HEK293T (cell line): ENCODE results near the gene LPIN1.

Experiments
- CTCF ChIA-PET: fragments of 350-600 bp; formaldehyde crosslinking; extraction: SDS; loops from one replicate; lab custom pipeline; 2021; ENCODE audit warnings: antibody characterized with exemption, inconsistent platforms; lab: Yijun Ruan, JAX
- POLR2A ChIA-PET: fragments of 350-600 bp; formaldehyde crosslinking; extraction: SDS; loops from one replicate; lab custom pipeline; 2020; ENCODE audit warnings: antibody characterized with exemption, inconsistent platforms; lab: Yijun Ruan, JAX
- DNase-seq: peaks from one replicate; pipeline ENCODE4 v3.0.0; 2012; ENCODE audit warnings: mixed read lengths; ENCODE audit errors: extremely low spot score
- ARNT ChIP-seq: fragments of 450-650 bp; IDR thresholded peaks from 2 replicates; pipeline ENCODE4 v1.6.1; 2017; ENCODE audit warnings: mild to moderate bottlenecking
- BHLHE40 ChIP-seq: fragments of 450-650 bp; IDR thresholded peaks from 2 replicates; pipeline ENCODE4 v1.6.1; 2016; ENCODE audit warnings: mild to moderate bottlenecking, moderate library complexity, borderline replicate concordance
- CTBP1 ChIP-seq: fragments of 450-650 bp; IDR thresholded peaks from 2 replicates; pipeline ENCODE4 v1.6.1; 2016; ENCODE audit warnings: borderline replicate concordance
- ELF4 ChIP-seq: fragments of 450-650 bp; IDR thresholded peaks from 2 replicates; pipeline ENCODE4 v1.6.1; 2017; ENCODE audit warnings: antibody characterized with exemption
- FOXA1 ChIP-seq: fragments of 450-650 bp; IDR thresholded peaks from 2 replicates; pipeline ENCODE4 v1.6.1; 2016; ENCODE audit warnings: mild to moderate bottlenecking
- FOXK2 ChIP-seq: fragments of 450-650 bp; IDR thresholded peaks from 2 replicates; pipeline ENCODE4 v1.6.1; 2016; ENCODE audit warnings: mild to moderate bottlenecking
- FOXM1 ChIP-seq: fragments of 450-650 bp; IDR thresholded peaks from 2 replicates; pipeline ENCODE4 v1.6.1; 2017; ENCODE audit warnings: mild to moderate bottlenecking, borderline replicate concordance
- HDGF ChIP-seq: fragments of 450-650 bp; IDR thresholded peaks from 2 replicates; pipeline ENCODE4 v1.6.1; 2017; ENCODE audit warnings: antibody characterized with exemption, borderline replicate concordance
- L3MBTL2 ChIP-seq: fragments of 450-650 bp; conservative IDR thresholded peaks from 2 replicates; pipeline ENCODE4 v1.6.1; 2016; ENCODE audit warnings: mild to moderate bottlenecking
- LEF1 ChIP-seq: fragments of 450-650 bp; IDR thresholded peaks from 2 replicates; pipeline ENCODE4 v1.6.1; 2017; ENCODE audit warnings: mild to moderate bottlenecking, borderline replicate concordance
- NFRKB ChIP-seq: fragments of 450-650 bp; IDR thresholded peaks from 2 replicates; pipeline ENCODE4 v1.6.1; 2016; ENCODE audit warnings: mild to moderate bottlenecking, moderate library complexity
- PKNOX1 ChIP-seq: fragments of 450-650 bp; IDR thresholded peaks from 2 replicates; pipeline ENCODE4 v1.6.1; 2016
- SP1 ChIP-seq: fragments of 450-650 bp; IDR thresholded peaks from 2 replicates; pipeline ENCODE4 v1.6.1; 2017
- SUZ12 ChIP-seq: fragments of 450-650 bp; IDR thresholded peaks from 2 replicates; pipeline ENCODE4 v1.6.1; 2016; ENCODE audit warnings: mild to moderate bottlenecking
- TARDBP ChIP-seq: fragments of 450-650 bp; IDR thresholded peaks from 2 replicates; pipeline ENCODE4 v1.6.1; 2016
- ZNF384 ChIP-seq: fragments of 450-650 bp; IDR thresholded peaks from 2 replicates; pipeline ENCODE4 v1.6.1; 2016

LPIN1 gene

GRCh38 chr2:11773747-11774525 is 27.5 kb downstream of the LPIN1 start:
- POLR2A ChIA-PET = no interaction called here
- TF ChIP-seq FOXA1 = no peak
- no peak for TF ChIP-seq PKNOX1
- TF ChIP-seq SP1 = no peak
- no peak for TF ChIP-seq TARDBP
- TF ChIP-seq CTBP1 = no peak
- no peak for TF ChIP-seq ELF4
- TF ChIP-seq NFRKB = no peak
- TF ChIP-seq LEF1 = no peak
- TF ChIP-seq FOXM1 = no peak
- TF ChIP-seq ARNT = no peak
- no peak for TF ChIP-seq SUZ12
- TF ChIP-seq L3MBTL2 = no peak
- no peak for TF ChIP-seq ZNF384
- no peak for TF ChIP-seq FOXK2
- no peak for TF ChIP-seq BHLHE40
- CTCF ChIA-PET = interaction anchor here (2.0 kb wide), 1 partner anchor 11 kb away, joined by 8 read pairs; no protein-coding TSS in a partner anchor
- no peak for DNase-seq

- DNase-seq = no peak
- ChIA-PET POLR2A (no interaction called here), CTCF (interaction anchor here (2.0 kb wide), 1 partner anchor 10 kb away, joined by 8 read pairs; no protein-coding TSS in a partner anchor)
- TF ChIP-seq FOXK2 (no peak), LEF1 (no peak)
Measured at GRCh38 chr2:11774600-11774999, 28.2 kb downstream of the LPIN1 start.

GRCh38 chr2:11775384-11775783 is 29.0 kb downstream of the LPIN1 start:
- CTCF ChIA-PET = interaction anchor here (0.7 to 2.0 kb wide), 2 partner anchors 9 to 309 kb away, joined by 3 to 8 read pairs; partner anchors contain the start of gene E2F6
- POLR2A ChIA-PET = no interaction called here
- TF ChIP-seq FOXM1 (no peak), L3MBTL2 (no peak)
- DNase-seq = no peak

GRCh38 chr2:11777066-11777782 is 30.8 kb downstream of the LPIN1 start:
- POLR2A ChIA-PET = no interaction called here
- DNase-seq = no peak
- CTCF ChIA-PET = interaction anchor here (0.6 to 3.0 kb wide), 4 partner anchors 33 to 1260 kb away, joined by 3 to 9 read pairs (median 4); no protein-coding TSS in a partner anchor
- no peak for TF ChIP-seq LEF1
- no peak for TF ChIP-seq CTBP1
- no peak for TF ChIP-seq L3MBTL2
- no peak for TF ChIP-seq ZNF384
- TF ChIP-seq ARNT = no peak
- no peak for TF ChIP-seq SP1
- TF ChIP-seq BHLHE40 = no peak
- no peak for TF ChIP-seq ELF4
- no peak for TF ChIP-seq SUZ12
- no peak for TF ChIP-seq FOXA1
- no peak for TF ChIP-seq FOXM1
- TF ChIP-seq TARDBP = no peak
- no peak for TF ChIP-seq NFRKB
- TF ChIP-seq PKNOX1 = no peak
- TF ChIP-seq HDGF = no peak
- TF ChIP-seq FOXK2 = no peak

- ChIA-PET CTCF (interaction anchor here (0.6 to 3.0 kb wide), 4 partner anchors 34 to 1260 kb away, joined by 3 to 9 read pairs (median 4); no protein-coding TSS in a partner anchor), POLR2A (no interaction called here)
- DNase-seq = no peak
- no peak for TF ChIP-seq SP1
- TF ChIP-seq HDGF = no peak
- TF ChIP-seq ELF4 = no peak
- TF ChIP-seq FOXK2 = no peak
- no peak for TF ChIP-seq PKNOX1
- TF ChIP-seq L3MBTL2 = no peak
- no peak for TF ChIP-seq NFRKB
- TF ChIP-seq ZNF384 = no peak
- no peak for TF ChIP-seq ARNT
- TF ChIP-seq FOXA1 = no peak
- no peak for TF ChIP-seq CTBP1
- TF ChIP-seq LEF1 = no peak
- no peak for TF ChIP-seq SUZ12
- TF ChIP-seq BHLHE40 = no peak
- TF ChIP-seq FOXM1 = no peak
- no peak for TF ChIP-seq TARDBP
Measured at GRCh38 chr2:11777886-11778415, 31.5 kb downstream of the LPIN1 start.
